ENCODE results near the gene ST6GALNAC2.

GRCh38 chr17:76599694-76600460 lies 14.2 kb upstream of the ST6GALNAC2 start:
- TF ChIP-seq CTCF (IDR thresholded peaks at IDR 0.05) (no peak), POLR2A (IDR thresholded peaks at IDR 0.05) (no peak)

Measured in adrenal gland (tissue), 5 donors.